GM21528 (cell line): ENCODE measurements around the gene STARD9.
"Not testable (repeated sequence)": the region's sequence is repeated elsewhere in the genome, so short reads cannot be mapped to it uniquely, and the experiment has no call there.

Source experiments
- ATAC-seq: cut with Tn5 transposase; IDR thresholded peaks from one replicate; pipeline ENCODE4 v1.9.1; 2021; ENCODE audit warnings: mild to moderate bottlenecking, moderate library complexity; ENCODE audit not compliant: unreplicated experiment, low FRiP score

Gene STARD9

DNA sequence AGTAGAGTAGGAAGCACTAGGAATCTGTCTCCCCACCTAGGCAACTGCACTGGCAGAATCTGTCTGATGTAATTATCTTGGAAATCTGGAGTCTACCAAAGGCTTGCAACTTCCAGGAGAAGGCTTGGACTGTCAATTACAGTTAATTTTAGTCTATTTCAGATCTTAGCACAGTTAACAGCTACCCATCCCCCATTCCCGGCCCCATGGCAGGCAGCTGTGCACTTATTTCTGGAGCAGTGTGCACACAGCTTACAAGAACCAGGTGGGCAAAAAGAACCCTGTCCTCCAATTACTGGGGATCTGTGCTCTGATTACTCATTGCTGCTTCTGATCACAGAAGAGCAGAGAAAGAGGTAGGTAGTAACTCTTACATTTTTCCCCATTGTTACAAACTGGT is 173.9 kb downstream of the STARD9 start:
- ATAC-seq: no peak

DNA sequence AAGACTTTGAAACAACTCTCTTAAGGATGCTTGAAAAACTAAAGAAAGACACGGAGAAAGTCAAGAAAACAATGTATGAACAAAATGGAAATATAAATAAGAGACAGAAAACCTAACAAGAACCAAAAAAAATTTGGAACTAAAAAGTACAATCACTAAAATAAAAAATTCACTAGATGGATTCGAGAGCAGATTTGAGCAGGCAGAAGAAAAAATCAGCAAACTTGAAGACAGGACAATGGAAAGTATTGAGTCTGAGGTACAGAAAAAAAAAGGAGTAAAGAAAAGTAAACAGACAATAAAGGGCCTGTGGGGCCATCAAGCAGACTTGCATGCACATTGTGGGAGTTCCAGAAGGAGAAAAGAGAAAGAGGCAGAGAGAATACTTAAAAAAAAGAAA is 174.9 kb downstream of the STARD9 start:
- ATAC-seq: no peak

DNA sequence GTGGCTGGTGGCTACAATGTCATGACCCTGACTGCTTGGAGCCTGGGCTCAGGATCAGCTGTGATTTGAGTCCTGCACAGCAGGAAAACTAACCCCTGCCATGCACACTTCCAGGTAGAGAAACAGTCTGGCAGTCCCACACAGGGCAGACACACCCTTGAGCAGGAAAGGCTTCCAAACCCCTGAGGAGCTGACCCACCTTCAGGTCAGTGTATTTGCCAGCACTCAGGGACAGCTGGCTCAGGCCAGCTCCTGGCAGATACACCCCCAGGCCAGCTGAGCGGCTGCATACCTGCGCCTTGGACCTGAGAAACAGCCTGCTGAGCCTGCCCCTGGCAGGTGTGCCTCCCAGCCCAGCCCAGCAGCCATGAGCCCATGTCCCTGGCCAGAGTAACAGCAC is 183.7 kb downstream of the STARD9 start:
- ATAC-seq: no peak

DNA sequence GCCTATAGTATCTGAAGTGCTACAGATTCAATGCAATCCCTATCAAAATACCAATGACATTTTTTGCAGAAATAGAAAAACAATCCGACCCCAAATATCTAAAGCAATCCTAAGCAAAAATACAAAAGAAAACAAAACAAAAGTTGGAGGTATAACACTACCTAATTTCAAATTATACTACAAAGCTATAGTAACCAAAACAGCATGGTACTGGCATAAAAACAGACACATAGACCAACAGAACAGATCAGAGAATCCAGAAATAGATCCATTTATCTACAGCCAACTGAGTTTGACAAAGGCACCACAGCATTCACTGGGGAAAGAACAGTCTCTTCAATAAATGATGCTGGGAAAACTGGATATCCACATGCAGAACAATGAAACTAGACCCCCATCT is 185.4 kb downstream of the STARD9 start:
- no peak for ATAC-seq

DNA sequence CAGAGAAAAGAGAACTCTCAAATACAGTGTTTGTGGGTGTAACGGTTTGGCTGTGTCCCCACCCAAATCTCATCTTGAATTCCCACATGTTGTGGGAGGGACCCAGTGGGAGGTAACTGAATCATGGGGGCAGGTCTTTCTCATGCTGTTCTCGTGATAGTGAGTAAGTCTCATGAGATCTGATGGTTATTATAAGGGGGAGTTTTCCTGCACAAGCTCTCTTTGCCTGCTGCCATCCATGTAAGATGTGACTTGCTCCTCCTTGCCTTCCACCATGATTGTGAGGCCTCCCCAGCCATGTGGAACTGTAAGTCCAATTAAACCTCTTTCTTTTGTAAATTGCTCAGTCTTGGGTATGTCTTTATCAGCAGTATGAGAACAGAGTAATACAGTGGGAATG is 186.4 kb downstream of the STARD9 start:
- ATAC-seq: not testable (repeated sequence)

DNA sequence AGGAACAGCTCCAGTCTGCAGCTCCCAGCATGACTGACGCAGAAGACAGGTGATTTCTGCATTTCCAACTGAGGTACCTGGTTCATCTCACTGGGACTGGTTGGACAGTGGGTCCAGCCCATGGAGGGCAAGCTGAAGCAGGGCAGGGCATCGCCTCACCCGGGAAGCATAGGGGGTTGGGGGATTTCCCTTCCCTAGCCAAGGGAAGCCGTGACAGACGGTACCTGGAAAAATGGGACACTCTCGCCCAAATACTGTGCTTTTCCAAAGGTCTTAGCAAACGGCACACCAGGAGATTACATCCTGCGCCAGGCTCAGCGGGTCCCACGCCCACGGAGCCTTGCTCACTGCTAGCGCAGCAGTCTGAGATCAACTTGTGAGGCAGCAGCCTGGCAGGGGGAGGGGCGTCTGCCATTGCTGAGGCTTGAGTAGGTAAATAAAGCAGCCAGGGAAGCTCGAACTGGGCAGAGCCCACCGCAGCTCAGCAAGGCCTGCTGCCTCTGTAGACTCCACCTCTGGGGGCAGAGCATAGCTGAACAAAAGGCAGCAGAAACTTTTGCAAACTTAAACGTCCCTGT is 188.8 kb downstream of the STARD9 start:
- ATAC-seq: not testable (repeated sequence)

DNA sequence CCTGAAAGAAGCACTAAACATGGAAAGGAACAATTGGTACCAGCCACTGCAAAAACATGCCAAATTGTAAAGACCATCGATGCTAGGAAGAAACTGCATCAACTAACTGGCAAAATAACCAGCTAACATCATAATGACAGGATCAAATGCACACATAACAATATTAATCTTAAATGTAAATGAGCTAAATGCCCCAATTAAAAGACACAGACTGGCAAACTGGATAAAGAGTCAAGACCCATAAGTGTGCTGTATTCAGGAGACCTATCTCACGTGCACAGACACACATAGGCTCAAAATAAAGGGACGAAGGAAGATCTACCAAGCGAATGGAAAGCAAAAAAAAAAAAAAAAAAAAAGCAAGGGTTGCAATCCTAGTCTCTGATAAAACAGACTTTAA is 190.7 kb downstream of the STARD9 start:
- not testable (repeated sequence) for ATAC-seq
